Panc1 (cell line): Measurements from ENCODE around the gene TBX5. TPM values are rescaled to one million over a fixed set of nuclear protein-coding genes. Genes with fewer than 3 reads are reported as not detected.

ENCODE experiments used
- ATAC-seq: fragments of 200-7000 bp; cut with Tn5 transposase; 2 replicates; pipeline ENCODE4 v1.9.1; 2020; ENCODE audit warnings: mild to moderate bottlenecking, moderate library complexity
- BruUV-seq: library from RNA; stranded (reverse); fragments of 400-500 nt; replicated peaks from 2 replicates; lab custom pipeline; 2021; lab: Mats Ljungman, UMichigan
- CTCF ChIA-PET: fragments of 300-600 bp; sonication (Branson Sonifier 250); formaldehyde crosslinking; loops from one replicate; lab custom pipeline; 2022; ENCODE audit warnings: antibody characterized with exemption; lab: Charles Lee
- POLR2A ChIA-PET: fragments of 300-600 bp; sonication (Branson Sonifier 250); formaldehyde crosslinking; loops from one replicate; lab custom pipeline; 2022; ENCODE audit warnings: antibody characterized with exemption; lab: Charles Lee
- DNase-seq: peaks from one replicate; pipeline ENCODE4 v3.0.0-alpha.2; 2010; ENCODE audit warnings: low read depth, low spot score
- H3K27ac ChIP-seq: 2 replicates; pipeline ENCODE4 v1.5.1; 2011; ENCODE audit warnings: mild to moderate bottlenecking, low read length, inconsistent platforms
- H3K27me3 ChIP-seq: fragments of 200-500 bp; sonication (Bioruptor generic); 2 replicates; pipeline ENCODE4 v1.6.0; 2014; ENCODE audit warnings: low read length, inconsistent platforms; ENCODE audit not compliant: control insufficient read depth, insufficient read depth
- H3K36me3 ChIP-seq: fragments of 200-500 bp; sonication (Bioruptor generic); 2 replicates; pipeline ENCODE4 v1.5.1; 2014; ENCODE audit warnings: inconsistent platforms, mild to moderate bottlenecking, low read length, moderate library complexity; ENCODE audit not compliant: control insufficient read depth, insufficient read depth
- H3K4me1 ChIP-seq: 2 replicates; pipeline ENCODE4 v1.5.1; 2011; ENCODE audit warnings: inconsistent platforms, mild to moderate bottlenecking, low read length, moderate library complexity; ENCODE audit not compliant: control insufficient read depth, insufficient read depth
- H3K4me3 ChIP-seq, 2 experiments: 2 replicates each; pipeline ENCODE4 v1.5.1; 2011 to 2012; ENCODE audit warnings: low read depth in 2 of 2, low read length in 2 of 2, mild to moderate bottlenecking in 2 of 2, inconsistent platforms in 1 of 2, moderate library complexity in 1 of 2
- H3K9me3 ChIP-seq: fragments of 200-500 bp; sonication (Bioruptor generic); 2 replicates; pipeline ENCODE4 v1.5.1; 2014; ENCODE audit warnings: low read depth, mild to moderate bottlenecking, inconsistent platforms, low read length, moderate library complexity; ENCODE audit not compliant: control insufficient read depth, insufficient read depth
- POLR2AphosphoS5 ChIP-seq: IDR thresholded peaks from 2 replicates; pipeline ENCODE4 v1.6.1; 2012; ENCODE audit warnings: mild to moderate bottlenecking, low read depth, low read length, moderate library complexity
- SIN3A ChIP-seq: IDR thresholded peaks from 2 replicates; pipeline ENCODE4 v1.6.1; 2012; ENCODE audit warnings: low read depth, mild to moderate bottlenecking, low read length, moderate library complexity, borderline replicate concordance; ENCODE audit not compliant: insufficient read depth
- TCF7L2 ChIP-seq: IDR thresholded peaks from 2 replicates; pipeline ENCODE4 v1.6.1; 2011; ENCODE audit warnings: mild to moderate bottlenecking, low read depth, low read length, inconsistent platforms
- in situ Hi-C: cut with HindIII; loops from 2 replicates; pipeline ENCODE4 v1.10.0; 2016; ENCODE audit warnings: low sequenced_read_pairs, low pct_unique_long_range_greater_than_20kb
- intact Hi-C: fragments of 100-400 bp; cut with micrococcal nuclease; formaldehyde crosslinking; loops from one replicate; pipeline ENCODE4 v1.10.0; 2022; ENCODE audit not compliant: unreplicated experiment
- total RNA-seq: library from RNA; stranded (reverse); gene quantifications from one replicate; pipeline ENCODE4 v1.2.1, GENCODE V29; 2021; ENCODE audit not compliant: unreplicated experiment
- TF ChIP-seq, protein P1 (sequence below), 2 experiments: IDR thresholded peaks; 2 replicates each; pipeline ENCODE4 v1.6.1; 2011 to 2012; ENCODE audit warnings: low read depth in 2 of 2, control low read depth in 1 of 2, low read length in 1 of 2, mild to moderate bottlenecking in 1 of 2, moderate library complexity in 1 of 2; ENCODE audit not compliant: insufficient read depth in 1 of 2
- TF ChIP-seq, protein P2 (sequence below): fragments of 450-650 bp; IDR thresholded peaks from 2 replicates; pipeline ENCODE4 v1.5.1; 2017; ENCODE audit warnings: mild to moderate bottlenecking

TBX5 gene
- total RNA-seq, 1 experiment from 2014 or later, result not detected

DNA sequence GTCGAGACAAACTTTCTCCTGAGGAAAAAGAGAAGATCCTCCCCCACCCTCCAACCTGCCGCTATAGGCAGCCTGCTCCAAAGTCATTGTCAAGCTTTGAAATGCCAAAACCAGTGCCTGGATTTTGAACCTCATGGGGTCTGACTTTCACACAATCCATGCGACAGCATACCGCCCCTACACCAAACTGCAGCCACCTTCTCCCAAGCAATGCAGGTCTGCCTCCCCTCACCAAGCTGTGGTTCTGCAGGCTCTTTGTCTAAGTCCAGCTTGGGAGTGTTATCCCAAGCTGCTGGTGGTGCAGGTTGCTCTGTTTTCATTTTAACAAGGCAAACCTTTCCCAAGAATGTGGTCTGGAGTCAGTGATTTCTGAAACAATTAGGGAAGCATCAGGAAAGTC, 12.4 kb downstream of the TBX5 start:
- DNase-seq, result no peak
- no peak overlapping the region for H3K4me3 ChIP-seq
- no peak for TF ChIP-seq TCF7L2
- TF ChIP-seq, protein P1, sequence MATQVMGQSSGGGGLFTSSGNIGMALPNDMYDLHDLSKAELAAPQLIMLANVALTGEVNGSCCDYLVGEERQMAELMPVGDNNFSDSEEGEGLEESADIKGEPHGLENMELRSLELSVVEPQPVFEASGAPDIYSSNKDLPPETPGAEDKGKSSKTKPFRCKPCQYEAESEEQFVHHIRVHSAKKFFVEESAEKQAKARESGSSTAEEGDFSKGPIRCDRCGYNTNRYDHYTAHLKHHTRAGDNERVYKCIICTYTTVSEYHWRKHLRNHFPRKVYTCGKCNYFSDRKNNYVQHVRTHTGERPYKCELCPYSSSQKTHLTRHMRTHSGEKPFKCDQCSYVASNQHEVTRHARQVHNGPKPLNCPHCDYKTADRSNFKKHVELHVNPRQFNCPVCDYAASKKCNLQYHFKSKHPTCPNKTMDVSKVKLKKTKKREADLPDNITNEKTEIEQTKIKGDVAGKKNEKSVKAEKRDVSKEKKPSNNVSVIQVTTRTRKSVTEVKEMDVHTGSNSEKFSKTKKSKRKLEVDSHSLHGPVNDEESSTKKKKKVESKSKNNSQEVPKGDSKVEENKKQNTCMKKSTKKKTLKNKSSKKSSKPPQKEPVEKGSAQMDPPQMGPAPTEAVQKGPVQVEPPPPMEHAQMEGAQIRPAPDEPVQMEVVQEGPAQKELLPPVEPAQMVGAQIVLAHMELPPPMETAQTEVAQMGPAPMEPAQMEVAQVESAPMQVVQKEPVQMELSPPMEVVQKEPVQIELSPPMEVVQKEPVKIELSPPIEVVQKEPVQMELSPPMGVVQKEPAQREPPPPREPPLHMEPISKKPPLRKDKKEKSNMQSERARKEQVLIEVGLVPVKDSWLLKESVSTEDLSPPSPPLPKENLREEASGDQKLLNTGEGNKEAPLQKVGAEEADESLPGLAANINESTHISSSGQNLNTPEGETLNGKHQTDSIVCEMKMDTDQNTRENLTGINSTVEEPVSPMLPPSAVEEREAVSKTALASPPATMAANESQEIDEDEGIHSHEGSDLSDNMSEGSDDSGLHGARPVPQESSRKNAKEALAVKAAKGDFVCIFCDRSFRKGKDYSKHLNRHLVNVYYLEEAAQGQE (IDR thresholded peaks at IDR 0.05; ENCODE audit: insufficient read depth in 1 of 2, low read depth in 2 of 2, low read length in 1 of 2), result no peak
- no peak for TF ChIP-seq SIN3A
- TF ChIP-seq, protein P2, sequence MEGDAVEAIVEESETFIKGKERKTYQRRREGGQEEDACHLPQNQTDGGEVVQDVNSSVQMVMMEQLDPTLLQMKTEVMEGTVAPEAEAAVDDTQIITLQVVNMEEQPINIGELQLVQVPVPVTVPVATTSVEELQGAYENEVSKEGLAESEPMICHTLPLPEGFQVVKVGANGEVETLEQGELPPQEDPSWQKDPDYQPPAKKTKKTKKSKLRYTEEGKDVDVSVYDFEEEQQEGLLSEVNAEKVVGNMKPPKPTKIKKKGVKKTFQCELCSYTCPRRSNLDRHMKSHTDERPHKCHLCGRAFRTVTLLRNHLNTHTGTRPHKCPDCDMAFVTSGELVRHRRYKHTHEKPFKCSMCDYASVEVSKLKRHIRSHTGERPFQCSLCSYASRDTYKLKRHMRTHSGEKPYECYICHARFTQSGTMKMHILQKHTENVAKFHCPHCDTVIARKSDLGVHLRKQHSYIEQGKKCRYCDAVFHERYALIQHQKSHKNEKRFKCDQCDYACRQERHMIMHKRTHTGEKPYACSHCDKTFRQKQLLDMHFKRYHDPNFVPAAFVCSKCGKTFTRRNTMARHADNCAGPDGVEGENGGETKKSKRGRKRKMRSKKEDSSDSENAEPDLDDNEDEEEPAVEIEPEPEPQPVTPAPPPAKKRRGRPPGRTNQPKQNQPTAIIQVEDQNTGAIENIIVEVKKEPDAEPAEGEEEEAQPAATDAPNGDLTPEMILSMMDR, result no peak
- no peak for TF ChIP-seq POLR2AphosphoS5
- H3K36me3 ChIP-seq, result no peaks in the 10 kb centered on the region
- ChIA-PET CTCF (no interaction called here), POLR2A (no interaction called here)
- peaks cover 8% of the 10 kb centered on the region for H3K27me3 ChIP-seq
- no peak overlapping the region for H3K27ac ChIP-seq
- intact Hi-C loops, result no loop called here
- in situ Hi-C loops, result no loop called here
- ATAC-seq, result no peak
- H3K4me1 ChIP-seq, result no peaks in the 10 kb centered on the region
- BruUV-seq, result no TSS peak
- no peaks in the 10 kb centered on the region for H3K9me3 ChIP-seq

DNA sequence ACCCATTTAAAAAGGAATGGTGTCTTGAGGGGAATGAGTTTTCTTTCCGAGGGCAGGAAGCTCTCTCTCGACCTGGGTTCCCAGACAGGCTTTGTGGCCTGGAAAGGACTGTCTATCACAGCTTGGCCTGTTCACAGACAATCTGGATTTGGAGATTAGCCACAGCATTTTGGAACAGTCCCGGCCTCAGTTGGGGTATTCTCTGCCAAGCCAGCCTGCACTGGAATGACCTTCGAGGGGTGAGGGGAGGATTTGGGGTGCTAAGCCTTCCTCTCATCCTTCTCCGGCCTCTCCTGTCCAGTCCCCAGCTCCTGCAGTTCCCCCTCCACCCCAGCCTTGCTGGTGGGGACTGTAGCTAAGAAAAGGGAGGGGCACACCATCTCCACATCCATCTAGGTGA, 13.0 kb downstream of the TBX5 start:
- H3K27ac ChIP-seq, result no peak overlapping the region
- H3K4me1 ChIP-seq, result no peaks in the 10 kb centered on the region
- in situ Hi-C loops, result no loop called here
- no peak for ATAC-seq
- H3K36me3 ChIP-seq, result no peaks in the 10 kb centered on the region
- DNase-seq, result no peak
- no peaks in the 10 kb centered on the region for H3K9me3 ChIP-seq
- H3K4me3 ChIP-seq, result no peak overlapping the region
- intact Hi-C loops, result no loop called here
- no TSS peak for BruUV-seq
- POLR2A ChIA-PET, result no interaction called here
- no peak for TF ChIP-seq TCF7L2
- CTCF ChIA-PET, result no interaction called here
- peaks cover 8% of the 10 kb centered on the region for H3K27me3 ChIP-seq

DNA sequence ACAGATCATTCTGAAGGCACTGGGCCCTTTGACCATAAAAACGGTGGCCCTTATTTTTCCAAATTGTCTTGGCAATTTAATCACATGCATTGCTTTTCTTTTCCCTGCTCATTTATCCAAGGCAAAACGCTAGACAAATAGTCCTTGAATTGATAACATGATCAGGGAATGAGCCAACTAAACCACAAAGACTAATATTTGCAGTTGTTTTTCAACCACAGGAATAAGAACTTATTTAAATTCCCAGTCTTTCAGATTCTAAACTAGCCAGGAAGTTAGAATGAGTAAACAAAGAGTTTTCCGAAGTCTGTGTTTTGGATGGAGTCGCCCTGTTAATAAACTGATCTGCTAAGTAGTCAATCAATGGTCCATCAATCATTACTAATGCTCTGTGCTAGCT, 14.9 kb downstream of the TBX5 start:
- in situ Hi-C loops, result no loop called here
- TF ChIP-seq SIN3A (no peak), TCF7L2 (no peak), POLR2AphosphoS5 (no peak)
- TF ChIP-seq, protein P1 (IDR thresholded peaks at IDR 0.05; ENCODE audit: insufficient read depth in 1 of 2, low read depth in 2 of 2, low read length in 1 of 2), result no peak
- TF ChIP-seq, protein P2, result no peak
- POLR2A ChIA-PET, result no interaction called here
- no peaks in the 10 kb centered on the region for H3K4me1 ChIP-seq
- no peak for ATAC-seq
- CTCF ChIA-PET, result no interaction called here
- intact Hi-C loops, result no loop called here
- DNase-seq, result no peak
- H3K27ac ChIP-seq, result no peak overlapping the region
- peaks cover 5% of the 10 kb centered on the region for H3K27me3 ChIP-seq
- no peak overlapping the region for H3K4me3 ChIP-seq
- no TSS peak for BruUV-seq
- no peaks in the 10 kb centered on the region for H3K9me3 ChIP-seq
- no peaks in the 10 kb centered on the region for H3K36me3 ChIP-seq
